H1 (cell line): ENCODE results near the gene ELMO2. TPM values are rescaled to one million over a fixed set of nuclear protein-coding genes. Genes with fewer than 3 reads are reported as not detected.

Experiments
- polyA plus RNA-seq, 7 experiments: library from polyadenylated mRNA; depleted of rRNA in 3 of 7; stranded (reverse) in 5 of 7; unstranded in 2 of 7; fragments of >200 nt in 5 of 7; fragments of 200-250 nt in 2 of 7; gene quantifications; 1 replicate in 5 of 7; 2 replicates in 1 of 7; 4 replicates in 1 of 7; pipeline versions ENCODE4 v1.2.1 to v1.2.3, GENCODE V29; 2011 to 2013; ENCODE audit warnings: missing spikeins in 2 of 7, mixed read lengths in 2 of 7
- total RNA-seq: library from RNA; stranded (reverse); fragmentation: NEBNext Ultra II Directional; extraction: Animal tissue kit (Norgen Biotek cat#: 25700); gene quantifications from 2 replicates; pipeline ENCODE4 v1.2.1, GENCODE V29; 2021
- TF ChIP-seq, protein P1 (sequence below), 3 experiments: IDR thresholded peaks; 1 replicate in 2 of 3; 2 replicates in 1 of 3; pipeline versions ENCODE4 v1.5.1 to v1.6.1; 2011; ENCODE audit warnings: low read length in 3 of 3, mild to moderate bottlenecking in 3 of 3, inconsistent platforms in 2 of 3, low read depth in 1 of 3, moderate library complexity in 1 of 3; ENCODE audit not compliant: insufficient read depth in 1 of 3; ENCODE audit errors: control extremely low read depth in 1 of 3

ELMO2 gene
- total and polyA plus RNA-seq, 2 of the 8 experiments (the other 6 are each of a cell fraction or from before 2014, with no cell fraction given): 34.3 to 39.7 TPM

DNA sequence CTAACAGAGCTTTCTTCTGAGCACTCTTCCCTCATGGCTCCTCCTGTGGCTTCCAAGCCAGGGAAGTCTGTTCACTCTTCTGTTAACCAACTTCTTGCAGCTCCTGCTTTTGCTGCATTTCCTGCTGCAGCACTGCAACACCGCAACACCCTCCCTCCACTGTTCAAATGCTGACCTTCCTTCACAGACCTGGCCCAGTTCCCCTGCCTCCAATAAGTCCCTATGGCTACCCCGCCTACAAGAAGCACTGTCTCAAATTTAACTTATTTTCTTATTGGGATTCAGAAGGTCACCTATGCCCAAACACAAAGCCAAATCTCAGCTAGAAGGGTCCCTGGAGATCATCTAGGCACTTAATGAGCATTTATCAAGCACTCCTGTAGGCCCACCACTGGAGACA is 44.6 kb downstream of the ELMO2 start (continued):
- TF ChIP-seq, protein P1, sequence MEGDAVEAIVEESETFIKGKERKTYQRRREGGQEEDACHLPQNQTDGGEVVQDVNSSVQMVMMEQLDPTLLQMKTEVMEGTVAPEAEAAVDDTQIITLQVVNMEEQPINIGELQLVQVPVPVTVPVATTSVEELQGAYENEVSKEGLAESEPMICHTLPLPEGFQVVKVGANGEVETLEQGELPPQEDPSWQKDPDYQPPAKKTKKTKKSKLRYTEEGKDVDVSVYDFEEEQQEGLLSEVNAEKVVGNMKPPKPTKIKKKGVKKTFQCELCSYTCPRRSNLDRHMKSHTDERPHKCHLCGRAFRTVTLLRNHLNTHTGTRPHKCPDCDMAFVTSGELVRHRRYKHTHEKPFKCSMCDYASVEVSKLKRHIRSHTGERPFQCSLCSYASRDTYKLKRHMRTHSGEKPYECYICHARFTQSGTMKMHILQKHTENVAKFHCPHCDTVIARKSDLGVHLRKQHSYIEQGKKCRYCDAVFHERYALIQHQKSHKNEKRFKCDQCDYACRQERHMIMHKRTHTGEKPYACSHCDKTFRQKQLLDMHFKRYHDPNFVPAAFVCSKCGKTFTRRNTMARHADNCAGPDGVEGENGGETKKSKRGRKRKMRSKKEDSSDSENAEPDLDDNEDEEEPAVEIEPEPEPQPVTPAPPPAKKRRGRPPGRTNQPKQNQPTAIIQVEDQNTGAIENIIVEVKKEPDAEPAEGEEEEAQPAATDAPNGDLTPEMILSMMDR (IDR thresholded peaks at IDR 0.05; ENCODE audit: control extremely low read depth in 1 of 3, insufficient read depth in 1 of 3, low read depth in 1 of 3, low read length in 3 of 3): no peak
- TF ChIP-seq, all 59 proteins: peak for 0
